Measurements from ENCODE around the gene NRL. TPM values are rescaled to one million over a fixed set of nuclear protein-coding genes. Genes with fewer than 3 reads are reported as not detected.
A peak's percentile ranks its signal among the peaks of the same experiment; 100 is the strongest.

Gene NRL
- total RNA-seq, 4 donors from 2014 or later: 0.79 to 4.5 (median 3.3) TPM

- Histone ChIP-seq H3K4me3 (no peak overlapping the region), H3K27me3 (no peaks in the 10 kb centered on the region), H3K36me3 (peaks cover 30 to 77% (median 40%) of the 10 kb centered on the region in 3 donors), H3K9me3 (no peaks in the 10 kb centered on the region), H3K27ac (no peak overlapping the region), H3K4me1 (peaks cover 9 to 31% (median 10%) of the 10 kb centered on the region in 3 donors)
- intact Hi-C loops (cut with DNase I): no loop called here
- TF ChIP-seq CTCF (IDR thresholded peaks at IDR 0.05) (no peak), POLR2A (IDR thresholded peaks at IDR 0.05) (no peak)
- DNase-seq: no peak
- 67 to 92% methylated on average over 3 to 7 of the region's 9 CpGs for WGBS, 2 donors
Observed at GRCh38 chr14:24150993-24151392, 36.2 kb upstream of the NRL start.

- Histone ChIP-seq H3K4me1 (peaks cover 13 to 35% (median 14%) of the 10 kb centered on the region in 3 donors), H3K36me3 (peaks cover 28 to 73% (median 36%) of the 10 kb centered on the region in 3 donors), H3K4me3 (no peak overlapping the region), H3K9me3 (no peaks in the 10 kb centered on the region), H3K27me3 (no peaks in the 10 kb centered on the region), H3K27ac (no peak overlapping the region)
- no peak for DNase-seq
- intact Hi-C loops (cut with DNase I): no loop called here
- TF ChIP-seq POLR2A (IDR thresholded peaks at IDR 0.05) (no peak), CTCF (IDR thresholded peaks at IDR 0.05) (no peak)
- WGBS, 2 donors: 67 to 72% methylated on average over 1 to 2 of the region's 9 CpGs
Observed at GRCh38 chr14:24150567-24150966, 35.8 kb upstream of the NRL start.

GRCh38 chr14:24150061-24150460, 35.3 kb upstream of the NRL start:
- no peak overlapping the region for H3K27ac ChIP-seq
- TF ChIP-seq POLR2A (IDR thresholded peaks at IDR 0.05) (no peak), CTCF (IDR thresholded peaks at IDR 0.05) (no peak)
- no peak for DNase-seq
- H3K4me1 ChIP-seq: peaks cover 18 to 40% (median 19%) of the 10 kb centered on the region in 3 donors
- no peaks in the 10 kb centered on the region for H3K27me3 ChIP-seq
- no peaks in the 10 kb centered on the region for H3K9me3 ChIP-seq
- 90 to 100% methylated on average over 2 to 7 of the region's 9 CpGs for WGBS, 2 donors
- intact Hi-C loops (cut with DNase I): no loop called here
- no peak overlapping the region for H3K4me3 ChIP-seq
- H3K36me3 ChIP-seq: peaks cover 23 to 68% (median 31%) of the 10 kb centered on the region in 3 donors

GRCh38 chr14:24149302-24149969, 34.7 kb upstream of the NRL start:
- no peak for DNase-seq
- Histone ChIP-seq H3K4me1 (peaks cover 23 to 47% (median 23%) of the 10 kb centered on the region in 3 donors), H3K4me3 (no peak overlapping the region), H3K9me3 (no peaks in the 10 kb centered on the region), H3K27ac (no peak overlapping the region), H3K27me3 (no peaks in the 10 kb centered on the region), H3K36me3 (peaks cover 16 to 62% (median 28%) of the 10 kb centered on the region in 3 donors)
- no peak for TF ChIP-seq CTCF (IDR thresholded peaks at IDR 0.05)
- no peak for TF ChIP-seq POLR2A (IDR thresholded peaks at IDR 0.05)
- intact Hi-C loops (cut with DNase I): no loop called here
- WGBS, 2 donors: 80 to 94% methylated on average over 3 of the region's 3 CpGs

GRCh38 chr14:24147761-24148428, 33.1 kb upstream of the NRL start:
- no peak for DNase-seq
- intact Hi-C loops (cut with DNase I): no loop called here
- peaks cover 16 to 60% (median 28%) of the 10 kb centered on the region in 3 donors for H3K36me3 ChIP-seq
- peaks cover 23 to 55% (median 23%) of the 10 kb centered on the region in 3 donors for H3K4me1 ChIP-seq
- H3K4me3 ChIP-seq: peak overlapping the region; percentile 80 to 97 (median 82)
- WGBS, 2 donors: 19 to 29% methylated on average over 4 to 5 of the region's 29 CpGs
- H3K27me3 ChIP-seq: no peaks in the 10 kb centered on the region
- peak overlapping the region; percentile 92 to 98 (median 94) for H3K27ac ChIP-seq
- H3K9me3 ChIP-seq: no peaks in the 10 kb centered on the region
- no peak for TF ChIP-seq POLR2A (IDR thresholded peaks at IDR 0.05)
- no peak for TF ChIP-seq CTCF (IDR thresholded peaks at IDR 0.05)
